B cell (primary cell): ENCODE data around the gene ABCC1. TPM values are rescaled to one million over a fixed set of nuclear protein-coding genes. Genes with fewer than 3 reads are reported as not detected.

Source experiments
- ATAC-seq: fragments of 200-7000 bp; cut with Tn5 transposase; one replicate; pipeline ENCODE4 v1.10.0; 2021; ENCODE audit warnings: low read depth, mild to moderate bottlenecking, moderate number of reproducible peaks, moderate library complexity
- CTCF ChIA-PET: fragments of 350-600 bp; sonication (Branson Sonifier 250); formaldehyde crosslinking; loops from one replicate; lab custom pipeline; 2021; ENCODE audit warnings: antibody characterized with exemption, inconsistent platforms; lab: Charles Lee
- POLR2A ChIA-PET: fragments of 350-600 bp; sonication (Branson Sonifier 250); formaldehyde crosslinking; loops from one replicate; lab custom pipeline; 2021; ENCODE audit warnings: antibody characterized with exemption; lab: Charles Lee
- DNase-seq: peaks from one replicate; pipeline ENCODE4 v3.0.0; 2013
- H2AFZ ChIP-seq: 2 replicates; pipeline ENCODE4 v1.6.1; 2012; ENCODE audit warnings: mild to moderate bottlenecking, low read depth, low read length; ENCODE audit not compliant: insufficient read depth, poor library complexity, severe bottlenecking
- H3K27ac ChIP-seq, 2 donors: 1 replicate in 1 of 2; 2 replicates in 1 of 2; pipeline ENCODE4 v1.5.1; 2012 to 2013; ENCODE audit warnings: low read length in 2 of 2, mild to moderate bottlenecking in 2 of 2, moderate library complexity in 1 of 2
- H3K27me3 ChIP-seq, 4 experiments: fragments of 200-600 bp in 1 of 4; sonication (generic) in 1 of 4; replicated peaks in 1 of 4; 1 replicate in 2 of 4; 2 replicates in 2 of 4; pipeline versions ENCODE4 v1.6.1 to v1.7.0; 2013 to 2016; ENCODE audit warnings: low read length in 3 of 4, mild to moderate bottlenecking in 2 of 4, mixed read lengths in 1 of 4, moderate library complexity in 1 of 4; ENCODE audit not compliant: insufficient read depth in 4 of 4, control insufficient read depth in 3 of 4; ENCODE audit errors: control extremely low read depth in 1 of 4
- H3K36me3 ChIP-seq, 2 experiments: replicated peaks in 1 of 2; 1 replicate in 1 of 2; 2 replicates in 1 of 2; pipeline versions ENCODE4 v1.6.1 to v1.7.1; 2013; ENCODE audit warnings: low read length in 1 of 2; ENCODE audit not compliant: insufficient read depth in 2 of 2, control insufficient read depth in 1 of 2; ENCODE audit errors: control extremely low read depth in 1 of 2, extremely low read depth in 1 of 2
- H3K4me1 ChIP-seq, 2 donors: fragments of 200-600 bp in 1 of 2; sonication (generic) in 1 of 2; 1 replicate in 1 of 2; 2 replicates in 1 of 2; pipeline versions ENCODE4 v1.5.1 to v1.6.1; 2013 to 2017; ENCODE audit warnings: low read length in 2 of 2; ENCODE audit not compliant: control insufficient read depth in 2 of 2, insufficient read depth in 2 of 2
- H3K4me2 ChIP-seq: replicated peaks from 2 replicates; pipeline ENCODE3; 2012; ENCODE audit warnings: mild to moderate bottlenecking, low read depth, low read length; ENCODE audit not compliant: poor library complexity, severe bottlenecking
- H3K4me3 ChIP-seq, 5 experiments: fragments of 200-600 bp in 1 of 5; sonication (generic) in 1 of 5; 1 replicate in 3 of 5; 2 replicates in 2 of 5; pipeline versions ENCODE4 v1.5.1 to v1.7.0; 2011 to 2016; ENCODE audit warnings: low read length in 4 of 5, mild to moderate bottlenecking in 4 of 5, low read depth in 2 of 5, control low read depth in 1 of 5, moderate library complexity in 1 of 5; ENCODE audit not compliant: insufficient read depth in 1 of 5; ENCODE audit errors: control extremely low read depth in 1 of 5, extremely low read depth in 1 of 5
- H3K79me2 ChIP-seq: fragments of 200-600 bp; sonication (generic); one replicate; pipeline ENCODE4 v1.6.0; 2016; ENCODE audit warnings: low read length; ENCODE audit not compliant: control insufficient read depth, insufficient read depth
- H3K9ac ChIP-seq: fragments of 200-600 bp; sonication (generic); 2 replicates; pipeline ENCODE4 v1.6.1; 2017; ENCODE audit warnings: mild to moderate bottlenecking, low read length, moderate library complexity
- H3K9me3 ChIP-seq, 3 donors: one replicate each; pipeline versions ENCODE4 v1.6.1 to v1.7.1; 2013; ENCODE audit warnings: low read length in 2 of 3; ENCODE audit not compliant: control insufficient read depth in 2 of 3, insufficient read depth in 1 of 3; ENCODE audit errors: control extremely low read depth in 1 of 3
- H4K20me1 ChIP-seq: 2 replicates; pipeline ENCODE4 v1.6.0; 2012; ENCODE audit warnings: mild to moderate bottlenecking, low read length; ENCODE audit not compliant: insufficient read depth, control insufficient read depth, poor library complexity, severe bottlenecking
- H3K27ac Mint-ChIP-seq: one replicate; pipeline ENCODE4 v1.8.0; 2021; ENCODE audit warnings: mixed read lengths
- H3K27me3 Mint-ChIP-seq: one replicate; pipeline ENCODE4 v1.8.0; 2021; ENCODE audit warnings: mixed read lengths
- H3K4me1 Mint-ChIP-seq: one replicate; pipeline ENCODE4 v1.8.0; 2021; ENCODE audit warnings: mixed read lengths
- H3K4me3 Mint-ChIP-seq: one replicate; pipeline ENCODE4 v1.8.0; 2021; ENCODE audit warnings: mixed read lengths
- H3K9me3 Mint-ChIP-seq: one replicate; pipeline ENCODE4 v1.8.0; 2022; ENCODE audit warnings: mixed read lengths; ENCODE audit not compliant: insufficient read depth
- EZH2 ChIP-seq: IDR thresholded peaks from 2 replicates; pipeline ENCODE4 v1.6.1; 2012; ENCODE audit warnings: borderline replicate concordance, low read depth, mild to moderate bottlenecking, moderate library complexity, low read length; ENCODE audit not compliant: insufficient read depth, poor library complexity, severe bottlenecking
- whole genome bisulfite sequencing: methylation state at CpG from one replicate; pipeline ENCODE4 v1.1.5; 2013; ENCODE audit warnings: missing lambda C conversion rate; ENCODE audit not compliant: insufficient coverage; 5-methylcytosine and 5-hydroxymethylcytosine counted together
- intact Hi-C: fragments of 100-400 bp; cut with micrococcal nuclease; formaldehyde crosslinking; loops from one replicate; pipeline ENCODE4 v1.10.0; 2022
- polyA plus RNA-seq: library from polyadenylated mRNA; depleted of rRNA; stranded (reverse); fragments of >200 nt; gene quantifications from 2 replicates; pipeline ENCODE4 v1.2.3, GENCODE V29; 2012
- total RNA-seq, 2 donors: library from RNA; stranded (reverse); fragments of 120-200 nt in 1 of 2; gene quantifications; 1 replicate in 1 of 2; 2 replicates in 1 of 2; pipeline versions ENCODE4 v1.2.3 to v1.2.4, GENCODE V29; 2013 to 2022
- TF ChIP-seq, protein P1 (sequence below): fragments of 200-600 bp; IDR thresholded peaks from one replicate; pipeline ENCODE4 v1.8.0; 2022; ENCODE audit warnings: antibody characterized with exemption, mild to moderate bottlenecking

The ABCC1 gene
- total and polyA plus RNA-seq, 2 donors (not counting 1 experiment from before 2014, with no cell fraction given), result 21.8 to 73.0 TPM

DNA sequence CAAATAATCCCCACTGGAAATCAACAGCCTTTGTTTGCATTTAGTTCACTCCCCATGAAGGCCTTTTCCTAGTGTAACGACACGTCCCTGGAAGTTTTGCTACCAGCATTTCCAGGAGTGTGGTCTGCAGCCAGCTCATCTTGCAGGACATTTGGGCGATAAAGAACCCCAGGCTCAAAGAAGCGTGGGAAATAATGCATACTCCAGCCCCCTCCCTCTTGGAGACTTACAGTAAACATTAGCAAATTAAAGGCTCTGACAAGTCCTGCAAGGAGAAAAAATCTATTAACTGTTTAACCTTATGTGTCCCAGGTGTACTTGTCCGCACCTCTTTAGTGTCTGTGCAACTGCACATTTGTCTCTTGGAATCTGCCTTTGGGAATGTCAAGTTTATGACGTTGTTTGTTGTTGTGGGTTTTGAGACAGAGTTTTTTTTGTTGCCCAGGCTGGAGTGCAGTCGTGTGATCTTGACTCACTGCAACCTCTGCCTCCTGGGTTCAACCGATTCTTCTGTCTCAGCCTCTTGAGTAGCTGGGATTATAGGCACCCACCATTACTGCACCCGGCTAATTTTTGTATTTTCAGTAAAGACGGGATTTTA is 131.1 kb downstream of the ABCC1 start:
- intact Hi-C loops, result no loop called here
- ATAC-seq, result no peak
- TF ChIP-seq, protein P1, sequence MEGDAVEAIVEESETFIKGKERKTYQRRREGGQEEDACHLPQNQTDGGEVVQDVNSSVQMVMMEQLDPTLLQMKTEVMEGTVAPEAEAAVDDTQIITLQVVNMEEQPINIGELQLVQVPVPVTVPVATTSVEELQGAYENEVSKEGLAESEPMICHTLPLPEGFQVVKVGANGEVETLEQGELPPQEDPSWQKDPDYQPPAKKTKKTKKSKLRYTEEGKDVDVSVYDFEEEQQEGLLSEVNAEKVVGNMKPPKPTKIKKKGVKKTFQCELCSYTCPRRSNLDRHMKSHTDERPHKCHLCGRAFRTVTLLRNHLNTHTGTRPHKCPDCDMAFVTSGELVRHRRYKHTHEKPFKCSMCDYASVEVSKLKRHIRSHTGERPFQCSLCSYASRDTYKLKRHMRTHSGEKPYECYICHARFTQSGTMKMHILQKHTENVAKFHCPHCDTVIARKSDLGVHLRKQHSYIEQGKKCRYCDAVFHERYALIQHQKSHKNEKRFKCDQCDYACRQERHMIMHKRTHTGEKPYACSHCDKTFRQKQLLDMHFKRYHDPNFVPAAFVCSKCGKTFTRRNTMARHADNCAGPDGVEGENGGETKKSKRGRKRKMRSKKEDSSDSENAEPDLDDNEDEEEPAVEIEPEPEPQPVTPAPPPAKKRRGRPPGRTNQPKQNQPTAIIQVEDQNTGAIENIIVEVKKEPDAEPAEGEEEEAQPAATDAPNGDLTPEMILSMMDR, result no peak
- TF ChIP-seq EZH2, result no peak
- H3K4me1 Mint-ChIP-seq, result peaks cover 7% of the 10 kb centered on the region
- no peaks in the 10 kb centered on the region for H4K20me1 ChIP-seq
- no peak overlapping the region for H2AFZ ChIP-seq
- no peaks in the 10 kb centered on the region for H3K27me3 ChIP-seq
- H3K27ac Mint-ChIP-seq, result no peak overlapping the region
- no peaks in the 10 kb centered on the region for H3K79me2 ChIP-seq
- H3K4me3 ChIP-seq, result no peak overlapping the region
- CTCF ChIA-PET, result interaction anchor here (0.6 kb wide), 1 partner anchor 264 kb away, joined by 4 read pairs; no protein-coding TSS in a partner anchor
- peaks cover 7 to 65% of the 10 kb centered on the region in 2 experiments for H3K36me3 ChIP-seq
- POLR2A ChIA-PET, result no interaction called here
- H3K4me3 Mint-ChIP-seq, result no peak overlapping the region
- H3K4me1 ChIP-seq, result peaks cover 0 to 11% of the 10 kb centered on the region in 2 donors
- H3K9ac ChIP-seq, result no peak overlapping the region
- peaks cover 0 to 8% (median 0%) of the 10 kb centered on the region in 3 donors for H3K9me3 ChIP-seq
- H3K27ac ChIP-seq, result no peak overlapping the region
- no peaks in the 10 kb centered on the region for H3K27me3 Mint-ChIP-seq
- WGBS, result over 99% methylated on average over 9 of the region's 10 CpGs
- H3K4me2 ChIP-seq, result no peak overlapping the region
- H3K9me3 Mint-ChIP-seq, result no peaks in the 10 kb centered on the region
- DNase-seq, result no peak

DNA sequence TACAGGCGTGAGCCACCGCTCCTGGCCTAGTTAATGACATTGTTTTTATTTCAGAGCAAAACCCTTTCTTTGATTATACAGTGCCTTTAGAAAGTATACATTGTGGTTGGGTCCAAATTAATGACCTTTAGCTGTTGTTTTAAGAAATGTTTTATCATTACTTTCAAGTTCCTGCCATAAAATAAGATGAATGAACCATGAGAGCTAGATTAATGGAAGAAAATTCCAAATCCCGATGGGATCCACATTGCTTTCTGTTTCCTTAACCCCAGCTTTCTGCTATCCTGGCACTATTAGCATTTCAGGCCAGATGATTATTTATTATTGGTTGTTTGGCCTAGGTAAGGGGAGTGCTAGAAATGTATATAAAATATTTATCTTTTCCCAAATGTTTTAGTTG is 131.7 kb downstream of the ABCC1 start:
- Histone ChIP-seq H3K9me3 (peaks cover 0 to 8% (median 0%) of the 10 kb centered on the region in 3 donors), H3K4me3 (no peak overlapping the region), H3K9ac (no peak overlapping the region), H3K4me1 (peaks cover 0 to 5% of the 10 kb centered on the region in 2 donors), H3K27me3 (no peaks in the 10 kb centered on the region), H3K4me2 (no peak overlapping the region), H3K27ac (no peak overlapping the region), H4K20me1 (no peaks in the 10 kb centered on the region), H3K79me2 (no peaks in the 10 kb centered on the region), H3K36me3 (peaks cover 7 to 67% of the 10 kb centered on the region in 2 experiments), H2AFZ (no peak overlapping the region)
- no CpG with 5 or more reads among the region's 3 CpGs for WGBS
- H3K9me3 Mint-ChIP-seq, result no peaks in the 10 kb centered on the region
- no peak overlapping the region for H3K4me3 Mint-ChIP-seq
- CTCF ChIA-PET, result no interaction called here
- intact Hi-C loops, result no loop called here
- DNase-seq (no peak), ATAC-seq (no peak)
- peaks cover 3% of the 10 kb centered on the region for H3K4me1 Mint-ChIP-seq
- POLR2A ChIA-PET, result no interaction called here
- TF ChIP-seq, protein P1, result no peak
- TF ChIP-seq EZH2, result no peak
- H3K27me3 Mint-ChIP-seq, result no peaks in the 10 kb centered on the region
- no peak overlapping the region for H3K27ac Mint-ChIP-seq
